Fibroblast of skin of abdomen (primary cell): Measurements from ENCODE around the gene KLHDC10.
A peak's percentile ranks its signal among the peaks of the same experiment; 100 is the strongest.
"Not testable (repeated sequence)": the region's sequence is repeated elsewhere in the genome, so short reads cannot be mapped to it uniquely, and the experiment has no call there.

Experiments
- DNase-seq: peaks from one replicate; pipeline ENCODE4 v3.0.0-alpha.2; 2013

Gene KLHDC10

GRCh38 chr7:130160023-130160422 lies 89.7 kb downstream of the KLHDC10 start:
- no peak for DNase-seq

GRCh38 chr7:130160455-130160854 lies 90.1 kb downstream of the KLHDC10 start:
- no peak for DNase-seq

GRCh38 chr7:130162196-130162595 lies 91.9 kb downstream of the KLHDC10 start:
- no peak for DNase-seq

- no peak for DNase-seq
Observed at GRCh38 chr7:130174237-130174959, 104.1 kb downstream of the KLHDC10 start.

GRCh38 chr7:130178251-130178650 lies 107.9 kb downstream of the KLHDC10 start:
- DNase-seq: no peak

GRCh38 chr7:130179631-130180030 lies 109.3 kb downstream of the KLHDC10 start:
- no peak for DNase-seq

- DNase-seq: peak; percentile 22
Observed at GRCh38 chr7:130180571-130181262, 110.4 kb downstream of the KLHDC10 start.

- no peak for DNase-seq
Observed at GRCh38 chr7:130181263-130181605, 110.9 kb downstream of the KLHDC10 start.

- DNase-seq: no peak
Observed at GRCh38 chr7:130182990-130183389, 112.7 kb downstream of the KLHDC10 start.

- DNase-seq: not testable (repeated sequence)
Observed at GRCh38 chr7:130184349-130184748, 114.0 kb downstream of the KLHDC10 start.
